HL-60 (cell line): ENCODE data around the gene RBM6.

Source experiments
- GABPA ChIP-seq: IDR thresholded peaks from 2 replicates; pipeline ENCODE4 v1.6.1; 2012; ENCODE audit warnings: low read depth
- POLR2AphosphoS5 ChIP-seq: IDR thresholded peaks from 2 replicates; pipeline ENCODE4 v1.6.1; 2012; ENCODE audit warnings: low read depth
- SPI1 ChIP-seq: IDR thresholded peaks from 2 replicates; pipeline ENCODE4 v1.6.1; 2012; ENCODE audit warnings: low read depth, mild to moderate bottlenecking, borderline replicate concordance
- TF ChIP-seq, protein P1 (sequence below): IDR thresholded peaks from one replicate; pipeline ENCODE4 v1.5.1; 2011; ENCODE audit warnings: low read length, control low read depth, inconsistent platforms; ENCODE audit not compliant: insufficient read depth
- TF ChIP-seq, protein P2 (sequence below): IDR thresholded peaks from 2 replicates; pipeline ENCODE4 v1.6.1; 2012; ENCODE audit warnings: low read depth; ENCODE audit not compliant: insufficient replicate concordance

DNA sequence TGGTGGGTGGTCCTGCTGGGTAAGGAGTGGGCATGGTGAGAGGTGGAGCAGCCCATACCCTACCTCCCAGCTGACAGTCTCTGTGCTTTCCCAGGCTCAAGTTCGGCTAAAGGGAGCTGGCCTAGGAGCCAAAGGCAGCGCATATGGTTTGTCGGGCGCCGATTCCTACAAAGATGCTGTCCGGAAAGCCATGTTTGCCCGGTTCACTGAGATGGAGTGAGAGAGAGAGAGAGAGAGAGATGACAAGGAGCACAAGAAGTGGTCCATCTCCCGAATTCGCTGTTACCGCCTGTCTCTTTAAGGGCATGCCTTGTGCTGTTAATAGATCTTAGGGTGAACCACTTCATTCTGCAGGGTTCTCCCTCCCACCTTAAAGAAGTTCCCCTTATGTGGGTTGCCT lies 178.3 kb downstream of the RBM6 start:
- TF ChIP-seq, protein P1, sequence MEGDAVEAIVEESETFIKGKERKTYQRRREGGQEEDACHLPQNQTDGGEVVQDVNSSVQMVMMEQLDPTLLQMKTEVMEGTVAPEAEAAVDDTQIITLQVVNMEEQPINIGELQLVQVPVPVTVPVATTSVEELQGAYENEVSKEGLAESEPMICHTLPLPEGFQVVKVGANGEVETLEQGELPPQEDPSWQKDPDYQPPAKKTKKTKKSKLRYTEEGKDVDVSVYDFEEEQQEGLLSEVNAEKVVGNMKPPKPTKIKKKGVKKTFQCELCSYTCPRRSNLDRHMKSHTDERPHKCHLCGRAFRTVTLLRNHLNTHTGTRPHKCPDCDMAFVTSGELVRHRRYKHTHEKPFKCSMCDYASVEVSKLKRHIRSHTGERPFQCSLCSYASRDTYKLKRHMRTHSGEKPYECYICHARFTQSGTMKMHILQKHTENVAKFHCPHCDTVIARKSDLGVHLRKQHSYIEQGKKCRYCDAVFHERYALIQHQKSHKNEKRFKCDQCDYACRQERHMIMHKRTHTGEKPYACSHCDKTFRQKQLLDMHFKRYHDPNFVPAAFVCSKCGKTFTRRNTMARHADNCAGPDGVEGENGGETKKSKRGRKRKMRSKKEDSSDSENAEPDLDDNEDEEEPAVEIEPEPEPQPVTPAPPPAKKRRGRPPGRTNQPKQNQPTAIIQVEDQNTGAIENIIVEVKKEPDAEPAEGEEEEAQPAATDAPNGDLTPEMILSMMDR: no peak
- TF ChIP-seq POLR2AphosphoS5: no peak; the same call in 1 of the 2 replicates
- TF ChIP-seq, protein P2, sequence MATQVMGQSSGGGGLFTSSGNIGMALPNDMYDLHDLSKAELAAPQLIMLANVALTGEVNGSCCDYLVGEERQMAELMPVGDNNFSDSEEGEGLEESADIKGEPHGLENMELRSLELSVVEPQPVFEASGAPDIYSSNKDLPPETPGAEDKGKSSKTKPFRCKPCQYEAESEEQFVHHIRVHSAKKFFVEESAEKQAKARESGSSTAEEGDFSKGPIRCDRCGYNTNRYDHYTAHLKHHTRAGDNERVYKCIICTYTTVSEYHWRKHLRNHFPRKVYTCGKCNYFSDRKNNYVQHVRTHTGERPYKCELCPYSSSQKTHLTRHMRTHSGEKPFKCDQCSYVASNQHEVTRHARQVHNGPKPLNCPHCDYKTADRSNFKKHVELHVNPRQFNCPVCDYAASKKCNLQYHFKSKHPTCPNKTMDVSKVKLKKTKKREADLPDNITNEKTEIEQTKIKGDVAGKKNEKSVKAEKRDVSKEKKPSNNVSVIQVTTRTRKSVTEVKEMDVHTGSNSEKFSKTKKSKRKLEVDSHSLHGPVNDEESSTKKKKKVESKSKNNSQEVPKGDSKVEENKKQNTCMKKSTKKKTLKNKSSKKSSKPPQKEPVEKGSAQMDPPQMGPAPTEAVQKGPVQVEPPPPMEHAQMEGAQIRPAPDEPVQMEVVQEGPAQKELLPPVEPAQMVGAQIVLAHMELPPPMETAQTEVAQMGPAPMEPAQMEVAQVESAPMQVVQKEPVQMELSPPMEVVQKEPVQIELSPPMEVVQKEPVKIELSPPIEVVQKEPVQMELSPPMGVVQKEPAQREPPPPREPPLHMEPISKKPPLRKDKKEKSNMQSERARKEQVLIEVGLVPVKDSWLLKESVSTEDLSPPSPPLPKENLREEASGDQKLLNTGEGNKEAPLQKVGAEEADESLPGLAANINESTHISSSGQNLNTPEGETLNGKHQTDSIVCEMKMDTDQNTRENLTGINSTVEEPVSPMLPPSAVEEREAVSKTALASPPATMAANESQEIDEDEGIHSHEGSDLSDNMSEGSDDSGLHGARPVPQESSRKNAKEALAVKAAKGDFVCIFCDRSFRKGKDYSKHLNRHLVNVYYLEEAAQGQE: no peak
- no peak for TF ChIP-seq GABPA
- no peak for TF ChIP-seq SPI1
